PC-3 (cell line): Measurements from ENCODE around the gene IQSEC1.

Experiments used
- CTCF ChIP-seq: fragments of 300-600 bp; sonication (generic); conservative IDR thresholded peaks from 2 replicates; pipeline ENCODE4 v1.5.1; 2017; ENCODE audit warnings: antibody characterized with exemption, low read depth, mild to moderate bottlenecking, low read length
- EZH2phosphoT487 ChIP-seq: fragments of 300-600 bp; sonication (generic); IDR thresholded peaks from 2 replicates; pipeline ENCODE4 v1.6.1; 2018; ENCODE audit warnings: mild to moderate bottlenecking, antibody characterized with exemption, low read length, borderline replicate concordance

GRCh38 chr3:12924437-12924836 lies 148.8 kb downstream of the IQSEC1 start:
- TF ChIP-seq CTCF, result no peak
- no peak for TF ChIP-seq EZH2phosphoT487
